ENCODE data around the gene HOXC9.

Gene HOXC9

GRCh38 chr12:54050482-54050810 is 50.5 kb downstream of the HOXC9 start:
- Histone ChIP-seq H3K4me3 (ENCODE audit: low read length in 2 of 2) (no peak overlapping the region), H3K27me3 (ENCODE audit: control insufficient read depth in 2 of 2, insufficient read depth in 2 of 2, low read length in 2 of 2) (peaks cover 70 to 87% of the 10 kb centered on the region in 2 donors), H3K9me3 (ENCODE audit: control insufficient read depth in 2 of 2, low read length in 2 of 2) (no peaks in the 10 kb centered on the region), H3K4me1 (ENCODE audit: control insufficient read depth in 2 of 2, insufficient read depth in 2 of 2, low read length in 2 of 2) (peaks cover 0 to 4% of the 10 kb centered on the region in 2 donors), H3K36me3 (ENCODE audit: control insufficient read depth in 2 of 2, insufficient read depth in 2 of 2, low read length in 2 of 2) (no peaks in the 10 kb centered on the region), H3K27ac (ENCODE audit: low read depth in 2 of 2, low read length in 2 of 2) (no peak overlapping the region), H3K9ac (ENCODE audit: low read depth in 1 of 2, low read length in 2 of 2) (no peak overlapping the region)

- Histone ChIP-seq H3K36me3 (ENCODE audit: control insufficient read depth in 2 of 2, insufficient read depth in 2 of 2, low read length in 2 of 2) (no peaks in the 10 kb centered on the region), H3K27ac (ENCODE audit: low read depth in 2 of 2, low read length in 2 of 2) (no peak overlapping the region), H3K27me3 (ENCODE audit: control insufficient read depth in 2 of 2, insufficient read depth in 2 of 2, low read length in 2 of 2) (peaks cover 77 to 79% of the 10 kb centered on the region in 2 donors), H3K4me3 (ENCODE audit: low read length in 2 of 2) (no peak overlapping the region), H3K9ac (ENCODE audit: low read depth in 1 of 2, low read length in 2 of 2) (no peak overlapping the region), H3K9me3 (ENCODE audit: control insufficient read depth in 2 of 2, low read length in 2 of 2) (no peaks in the 10 kb centered on the region), H3K4me1 (ENCODE audit: control insufficient read depth in 2 of 2, insufficient read depth in 2 of 2, low read length in 2 of 2) (peaks cover 0 to 4% of the 10 kb centered on the region in 2 donors)
Observed at GRCh38 chr12:54051026-54051842, 51.3 kb downstream of the HOXC9 start.

GRCh38 chr12:54051874-54052437 is 52.0 kb downstream of the HOXC9 start:
- Histone ChIP-seq H3K9ac (ENCODE audit: low read depth in 1 of 2, low read length in 2 of 2) (no peak overlapping the region), H3K4me1 (ENCODE audit: control insufficient read depth in 2 of 2, insufficient read depth in 2 of 2, low read length in 2 of 2) (peaks cover 0 to 4% of the 10 kb centered on the region in 2 donors), H3K4me3 (ENCODE audit: low read length in 2 of 2) (no peak overlapping the region), H3K27me3 (ENCODE audit: control insufficient read depth in 2 of 2, insufficient read depth in 2 of 2, low read length in 2 of 2) (peaks cover 74% of the 10 kb centered on the region in 2 donors), H3K9me3 (ENCODE audit: control insufficient read depth in 2 of 2, low read length in 2 of 2) (no peaks in the 10 kb centered on the region), H3K36me3 (ENCODE audit: control insufficient read depth in 2 of 2, insufficient read depth in 2 of 2, low read length in 2 of 2) (no peaks in the 10 kb centered on the region), H3K27ac (ENCODE audit: low read depth in 2 of 2, low read length in 2 of 2) (no peak overlapping the region)

- Histone ChIP-seq H3K9ac (ENCODE audit: low read depth in 1 of 2, low read length in 2 of 2) (no peak overlapping the region), H3K9me3 (ENCODE audit: control insufficient read depth in 2 of 2, low read length in 2 of 2) (no peaks in the 10 kb centered on the region), H3K36me3 (ENCODE audit: control insufficient read depth in 2 of 2, insufficient read depth in 2 of 2, low read length in 2 of 2) (no peaks in the 10 kb centered on the region), H3K27ac (ENCODE audit: low read depth in 2 of 2, low read length in 2 of 2) (no peak overlapping the region), H3K27me3 (ENCODE audit: control insufficient read depth in 2 of 2, insufficient read depth in 2 of 2, low read length in 2 of 2) (peaks cover 72 to 74% of the 10 kb centered on the region in 2 donors), H3K4me1 (ENCODE audit: control insufficient read depth in 2 of 2, insufficient read depth in 2 of 2, low read length in 2 of 2) (peaks cover 0 to 4% of the 10 kb centered on the region in 2 donors), H3K4me3 (ENCODE audit: low read length in 2 of 2) (no peak overlapping the region)
Observed at GRCh38 chr12:54052438-54053002, 52.6 kb downstream of the HOXC9 start.
